GM18508 (cell line): ENCODE data around the gene CLCN1.

ENCODE experiments used
- ATAC-seq: cut with Tn5 transposase; IDR thresholded peaks from one replicate; pipeline ENCODE4 v1.9.1; 2021; ENCODE audit warnings: moderate number of reproducible peaks; ENCODE audit not compliant: insufficient read depth, unreplicated experiment

Gene CLCN1

GRCh38 chr7:143329471-143330170 is 13.7 kb downstream of the CLCN1 start:
- no peak for ATAC-seq

GRCh38 chr7:143331179-143331801 is 15.4 kb downstream of the CLCN1 start:
- no peak for ATAC-seq

GRCh38 chr7:143334244-143334643 is 18.3 kb downstream of the CLCN1 start:
- ATAC-seq, result no peak

- no peak for ATAC-seq
Observed at GRCh38 chr7:143337216-143337615, 21.3 kb downstream of the CLCN1 start.

- no peak for ATAC-seq
Observed at GRCh38 chr7:143341842-143342241, 25.9 kb downstream of the CLCN1 start.

- ATAC-seq, result no peak
Observed at GRCh38 chr7:143343596-143343995, 27.7 kb downstream of the CLCN1 start.

GRCh38 chr7:143345428-143345900 is 29.6 kb downstream of the CLCN1 start:
- peak; percentile 53 for ATAC-seq

GRCh38 chr7:143346018-143346417 is 30.1 kb downstream of the CLCN1 start:
- no peak for ATAC-seq

GRCh38 chr7:143347950-143348349 is 32.0 kb downstream of the CLCN1 start:
- no peak for ATAC-seq

GRCh38 chr7:143351060-143351459 is 35.1 kb downstream of the CLCN1 start:
- no peak for ATAC-seq

GRCh38 chr7:143351574-143351973 is 35.7 kb downstream of the CLCN1 start:
- no peak for ATAC-seq

- no peak for ATAC-seq
Observed at GRCh38 chr7:143352531-143353002, 36.7 kb downstream of the CLCN1 start.

- ATAC-seq, result no peak
Observed at GRCh38 chr7:143354376-143354775, 38.5 kb downstream of the CLCN1 start.

GRCh38 chr7:143354965-143355364 is 39.1 kb downstream of the CLCN1 start:
- ATAC-seq, result no peak

GRCh38 chr7:143355450-143356385 is 39.8 kb downstream of the CLCN1 start:
- ATAC-seq, result no peak

- ATAC-seq, result no peak
Observed at GRCh38 chr7:143356414-143357050, 40.6 kb downstream of the CLCN1 start.

- no peak for ATAC-seq
Observed at GRCh38 chr7:143358626-143359025, 42.7 kb downstream of the CLCN1 start.

GRCh38 chr7:143359771-143360353 is 44.0 kb downstream of the CLCN1 start:
- no peak for ATAC-seq

GRCh38 chr7:143360788-143361551 is 45.1 kb downstream of the CLCN1 start:
- ATAC-seq, result no peak
